Cardiac muscle cell (in vitro differentiated cells and primary cell): Measurements from ENCODE around the gene OR14C36. TPM values are rescaled to one million over a fixed set of nuclear protein-coding genes. Genes with fewer than 3 reads are reported as not detected.
"Not testable (repeated sequence)": the region's sequence is repeated elsewhere in the genome, so short reads cannot be mapped to it uniquely, and the experiment has no call there.

Source experiments
- DNase-seq, 2 donors: peaks; one replicate each; pipeline versions ENCODE4 v3.0.0 to v3.0.0-alpha.2; 2010 to 2017; ENCODE audit warnings: low read depth in 1 of 2, low spot score in 1 of 2
- H3K27ac ChIP-seq: fragments of 200-600 bp; sonication (generic); 2 replicates; pipeline ENCODE4 v1.5.1; 2016
- H3K27me3 ChIP-seq: fragments of 200-600 bp; sonication (generic); 2 replicates; pipeline ENCODE4 v1.6.0; 2016; ENCODE audit warnings: control low read depth
- H3K36me3 ChIP-seq: fragments of 200-600 bp; sonication (generic); 2 replicates; pipeline ENCODE4 v1.5.1; 2016; ENCODE audit warnings: control low read depth
- H3K4me1 ChIP-seq: fragments of 200-600 bp; sonication (generic); 2 replicates; pipeline ENCODE4 v1.8.1; 2017; ENCODE audit warnings: low read depth, mild to moderate bottlenecking, mixed run types
- H3K4me3 ChIP-seq: fragments of 200-600 bp; sonication (generic); 2 replicates; pipeline ENCODE4 v1.5.1; 2016; ENCODE audit warnings: mild to moderate bottlenecking
- H3K9me3 ChIP-seq: fragments of 200-600 bp; sonication (generic); 2 replicates; pipeline ENCODE4 v1.5.1; 2017; ENCODE audit warnings: low read depth, mild to moderate bottlenecking, control low read depth
- polyA plus RNA-seq: library from polyadenylated mRNA; unstranded; fragments of >200 nt; fragmentation: Nextera tagmentation; extraction: Ambion mirVana; gene quantifications from 2 replicates; pipeline ENCODE4 v1.2.1, GENCODE V29; 2016
- total RNA-seq: library from RNA; depleted of rRNA; stranded (reverse); fragments of >200 nt; gene quantifications from 2 replicates; pipeline ENCODE4 v1.2.3, GENCODE V29; 2016
- TF ChIP-seq, protein P1 (sequence below): IDR thresholded peaks from 2 replicates; pipeline ENCODE4 v1.5.1; 2012; ENCODE audit warnings: low read depth, mild to moderate bottlenecking, low read length

Gene OR14C36, protein sequence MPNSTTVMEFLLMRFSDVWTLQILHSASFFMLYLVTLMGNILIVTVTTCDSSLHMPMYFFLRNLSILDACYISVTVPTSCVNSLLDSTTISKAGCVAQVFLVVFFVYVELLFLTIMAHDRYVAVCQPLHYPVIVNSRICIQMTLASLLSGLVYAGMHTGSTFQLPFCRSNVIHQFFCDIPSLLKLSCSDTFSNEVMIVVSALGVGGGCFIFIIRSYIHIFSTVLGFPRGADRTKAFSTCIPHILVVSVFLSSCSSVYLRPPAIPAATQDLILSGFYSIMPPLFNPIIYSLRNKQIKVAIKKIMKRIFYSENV
- total RNA-seq (not detected in 2 replicates), polyA plus RNA-seq (not detected in 2 replicates)

DNA sequence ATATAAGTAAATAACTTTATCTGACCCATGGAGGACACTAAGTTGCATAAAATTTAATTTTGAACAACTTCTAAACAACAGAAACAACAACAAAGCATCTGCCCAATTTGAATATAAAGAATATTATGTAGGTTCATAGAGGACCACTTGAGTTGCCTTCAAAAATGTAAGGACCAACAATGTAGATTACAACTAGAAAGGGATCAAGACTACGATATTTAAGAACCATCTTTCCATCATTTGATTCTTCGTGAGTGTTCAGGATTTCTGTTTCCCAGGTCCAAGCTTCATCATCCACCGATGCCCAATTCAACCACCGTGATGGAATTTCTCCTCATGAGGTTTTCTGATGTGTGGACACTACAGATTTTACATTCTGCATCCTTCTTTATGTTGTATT is at the start of gene OR14C36:
OR14C36 (plus strand) TSS at position 301 of the 400 bp plus-strand sequence; CDS start at position 301, 0 bp downstream.
- Histone ChIP-seq H3K4me3 (no peak within 1 kb of the TSS), H3K36me3 (no peaks in the 10 kb centered on the region), H3K27me3 (no peaks in the 10 kb centered on the region), H3K27ac (no peak within 1 kb of the TSS), H3K4me1 (no peaks in the 10 kb centered on the region), H3K9me3 (peaks cover 6% of the 10 kb centered on the region)
- TF ChIP-seq, protein P1, sequence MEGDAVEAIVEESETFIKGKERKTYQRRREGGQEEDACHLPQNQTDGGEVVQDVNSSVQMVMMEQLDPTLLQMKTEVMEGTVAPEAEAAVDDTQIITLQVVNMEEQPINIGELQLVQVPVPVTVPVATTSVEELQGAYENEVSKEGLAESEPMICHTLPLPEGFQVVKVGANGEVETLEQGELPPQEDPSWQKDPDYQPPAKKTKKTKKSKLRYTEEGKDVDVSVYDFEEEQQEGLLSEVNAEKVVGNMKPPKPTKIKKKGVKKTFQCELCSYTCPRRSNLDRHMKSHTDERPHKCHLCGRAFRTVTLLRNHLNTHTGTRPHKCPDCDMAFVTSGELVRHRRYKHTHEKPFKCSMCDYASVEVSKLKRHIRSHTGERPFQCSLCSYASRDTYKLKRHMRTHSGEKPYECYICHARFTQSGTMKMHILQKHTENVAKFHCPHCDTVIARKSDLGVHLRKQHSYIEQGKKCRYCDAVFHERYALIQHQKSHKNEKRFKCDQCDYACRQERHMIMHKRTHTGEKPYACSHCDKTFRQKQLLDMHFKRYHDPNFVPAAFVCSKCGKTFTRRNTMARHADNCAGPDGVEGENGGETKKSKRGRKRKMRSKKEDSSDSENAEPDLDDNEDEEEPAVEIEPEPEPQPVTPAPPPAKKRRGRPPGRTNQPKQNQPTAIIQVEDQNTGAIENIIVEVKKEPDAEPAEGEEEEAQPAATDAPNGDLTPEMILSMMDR = no peak
- DNase-seq = no peak

DNA sequence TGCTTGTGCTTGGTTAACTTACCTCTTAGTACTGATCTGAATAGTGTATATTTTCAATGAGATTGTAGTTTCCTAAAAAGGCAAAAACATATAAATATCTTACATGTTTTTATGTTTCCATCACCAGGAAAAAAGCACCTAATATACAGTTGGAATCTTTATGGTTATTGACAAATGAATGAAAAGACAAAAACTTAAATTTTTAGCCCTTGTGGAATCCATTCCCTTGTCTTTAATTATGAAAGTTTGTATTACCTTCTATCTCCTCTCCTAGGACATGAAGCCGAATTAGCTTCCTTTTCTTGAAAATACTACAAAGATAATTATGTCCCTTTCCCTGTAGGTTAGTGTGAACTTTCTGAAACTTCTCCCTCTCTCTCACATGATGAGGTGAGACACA is 45.3 kb upstream of the OR14C36 start, which contains the start of gene OR2T12:
OR2T12 (minus strand) TSS at position 101 of the 400 bp plus-strand sequence. CDS start 7,846 bp downstream, outside the sequence.
- Histone ChIP-seq H3K27ac (no peak within 1 kb of the TSS), H3K4me1 (no peaks in the 10 kb centered on the region), H3K9me3 (no peaks in the 10 kb centered on the region), H3K27me3 (no peaks in the 10 kb centered on the region), H3K4me3 (no peak within 1 kb of the TSS), H3K36me3 (no peaks in the 10 kb centered on the region)
- DNase-seq = no peak
- TF ChIP-seq, protein P1 = no peak

DNA sequence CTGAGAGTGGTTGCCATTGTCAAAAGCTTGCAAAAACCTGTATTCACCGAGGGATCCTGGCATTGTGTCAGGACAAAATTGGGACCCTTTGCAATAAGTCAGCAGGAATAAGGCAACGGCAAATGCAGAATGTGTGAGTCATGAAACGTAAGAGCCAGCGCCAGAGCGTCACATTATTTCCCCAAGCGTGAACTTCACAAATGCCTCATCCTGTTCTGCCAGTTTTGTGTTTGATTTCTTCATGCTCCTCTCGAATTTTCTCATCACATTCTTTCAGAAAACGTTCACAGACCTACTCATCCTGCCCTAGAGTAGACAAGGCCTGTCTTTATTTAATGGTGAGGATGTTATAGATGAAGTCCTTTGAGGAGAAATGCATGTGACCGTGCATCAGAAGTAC is 42.9 kb upstream of the OR14C36 start:
- H3K27ac ChIP-seq, H3K9me3 ChIP-seq, H3K36me3 ChIP-seq, H3K4me3 ChIP-seq, DNase-seq, H3K27me3 ChIP-seq, H3K4me1 ChIP-seq: not testable (repeated sequence)

DNA sequence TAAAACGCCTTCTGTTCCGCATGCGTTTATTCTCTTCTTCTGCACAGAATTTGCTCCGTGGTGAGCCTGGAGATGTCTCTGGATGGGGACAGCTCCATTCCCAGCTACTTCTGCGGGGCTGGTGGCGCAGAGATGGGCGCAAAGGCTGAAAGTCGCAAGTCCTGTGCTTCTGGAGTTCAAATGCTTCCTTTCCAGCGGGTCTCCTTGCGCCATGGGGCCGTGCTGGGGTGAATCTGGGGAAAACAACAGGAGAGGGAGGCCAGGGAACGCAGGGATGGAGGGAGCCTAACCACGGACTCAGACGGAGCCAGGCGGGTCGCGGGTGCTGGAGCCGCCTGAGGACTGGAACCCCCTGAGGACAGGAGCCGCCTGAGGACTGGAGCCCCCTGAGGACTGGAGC is 42.5 kb upstream of the OR14C36 start:
- Histone ChIP-seq H3K4me1 (no peaks in the 10 kb centered on the region), H3K27me3 (no peaks in the 10 kb centered on the region), H3K36me3 (no peaks in the 10 kb centered on the region), H3K27ac (no peak overlapping the region), H3K4me3 (no peak overlapping the region), H3K9me3 (peaks cover 4% of the 10 kb centered on the region)
- DNase-seq = no peak
- TF ChIP-seq, protein P1 = no peak

DNA sequence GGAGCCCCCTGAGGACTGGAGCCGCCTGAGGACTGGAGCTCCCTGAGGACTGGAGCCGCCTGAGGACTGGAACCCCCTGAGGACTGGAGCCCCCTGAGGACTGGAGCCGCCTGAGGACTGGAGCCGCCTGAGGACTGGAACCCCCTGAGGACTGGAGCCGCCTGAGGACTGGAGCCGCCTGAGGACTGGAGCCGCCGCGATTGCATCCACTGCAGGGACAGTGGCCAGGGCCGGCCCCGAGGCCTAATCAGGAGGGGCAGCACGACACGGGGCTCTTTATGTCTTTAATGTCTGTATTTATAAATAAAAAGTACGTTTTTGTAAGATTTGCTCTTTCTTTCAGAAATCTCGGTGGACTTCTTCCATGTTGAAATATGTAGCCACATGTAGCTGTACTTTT is 41.8 kb upstream of the OR14C36 start:
- not testable (repeated sequence) for H3K27me3 ChIP-seq, DNase-seq, H3K4me1 ChIP-seq, H3K27ac ChIP-seq, H3K4me3 ChIP-seq, H3K9me3 ChIP-seq, H3K36me3 ChIP-seq

DNA sequence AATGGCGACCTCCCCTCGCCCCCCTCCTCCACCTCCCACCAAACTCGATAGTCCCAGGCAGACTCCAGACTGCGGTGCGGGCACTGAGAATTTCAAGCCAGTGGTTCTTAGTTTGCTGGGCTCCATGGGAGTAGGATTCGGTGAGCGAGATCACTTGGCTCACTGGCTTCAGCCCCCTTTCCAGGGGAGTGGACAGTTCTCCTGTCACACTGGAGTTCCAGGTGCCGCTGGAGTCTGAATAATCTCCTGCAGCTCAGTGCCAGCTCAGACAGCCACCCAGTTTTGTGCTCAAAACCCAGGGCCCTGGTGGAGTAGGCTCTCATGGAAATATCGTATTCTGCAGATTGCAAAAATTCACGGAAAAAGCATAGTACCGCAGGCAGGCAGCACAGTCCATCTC is 31.8 kb upstream of the OR14C36 start:
- no peaks in the 10 kb centered on the region for H3K36me3 ChIP-seq
- DNase-seq = no peak

More for the DNA sequence above, 31.8 kb upstream of the OR14C36 start:
- Histone ChIP-seq H3K4me1 (no peaks in the 10 kb centered on the region), H3K27me3 (no peaks in the 10 kb centered on the region), H3K4me3 (no peak overlapping the region), H3K27ac (no peak overlapping the region), H3K9me3 (no peaks in the 10 kb centered on the region)
- TF ChIP-seq, protein P1 = no peak
